Measurements from ENCODE around the gene RLBP1.

RLBP1 gene

GRCh38 chr15:89187301-89187985 lies 33.9 kb downstream of the RLBP1 start:
- H3K27ac ChIP-seq = no peak overlapping the region

DNA sequence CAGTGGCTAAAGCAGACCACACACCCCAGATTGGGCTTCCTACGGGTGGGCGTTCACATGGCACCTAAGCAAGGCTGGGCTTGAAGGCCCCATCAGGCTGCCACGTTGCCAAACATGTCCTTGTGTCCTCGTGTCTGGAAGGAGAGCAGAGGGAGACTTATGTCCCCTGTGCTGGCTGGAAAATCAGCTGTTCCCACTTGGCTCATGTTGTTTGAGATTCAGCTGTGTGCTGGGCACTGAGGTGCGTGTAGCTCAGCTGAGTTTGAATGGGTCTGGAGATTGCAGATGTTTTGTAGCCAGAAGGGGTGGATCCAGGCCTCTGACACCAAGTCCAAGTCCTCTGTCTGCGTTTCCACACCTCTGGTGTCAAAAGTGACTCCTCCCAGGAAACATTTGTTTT lies 34.6 kb downstream of the RLBP1 start:
- TF ChIP-seq, protein P1, sequence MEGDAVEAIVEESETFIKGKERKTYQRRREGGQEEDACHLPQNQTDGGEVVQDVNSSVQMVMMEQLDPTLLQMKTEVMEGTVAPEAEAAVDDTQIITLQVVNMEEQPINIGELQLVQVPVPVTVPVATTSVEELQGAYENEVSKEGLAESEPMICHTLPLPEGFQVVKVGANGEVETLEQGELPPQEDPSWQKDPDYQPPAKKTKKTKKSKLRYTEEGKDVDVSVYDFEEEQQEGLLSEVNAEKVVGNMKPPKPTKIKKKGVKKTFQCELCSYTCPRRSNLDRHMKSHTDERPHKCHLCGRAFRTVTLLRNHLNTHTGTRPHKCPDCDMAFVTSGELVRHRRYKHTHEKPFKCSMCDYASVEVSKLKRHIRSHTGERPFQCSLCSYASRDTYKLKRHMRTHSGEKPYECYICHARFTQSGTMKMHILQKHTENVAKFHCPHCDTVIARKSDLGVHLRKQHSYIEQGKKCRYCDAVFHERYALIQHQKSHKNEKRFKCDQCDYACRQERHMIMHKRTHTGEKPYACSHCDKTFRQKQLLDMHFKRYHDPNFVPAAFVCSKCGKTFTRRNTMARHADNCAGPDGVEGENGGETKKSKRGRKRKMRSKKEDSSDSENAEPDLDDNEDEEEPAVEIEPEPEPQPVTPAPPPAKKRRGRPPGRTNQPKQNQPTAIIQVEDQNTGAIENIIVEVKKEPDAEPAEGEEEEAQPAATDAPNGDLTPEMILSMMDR (conservative IDR thresholded peaks at IDR 0.05) = no peak
- H3K27ac ChIP-seq = no peak overlapping the region

More at GRCh38 chr15:89187301-89187985, 33.9 kb downstream of the RLBP1 start:
- TF ChIP-seq, protein P1 (conservative IDR thresholded peaks at IDR 0.05) = no peak

DNA sequence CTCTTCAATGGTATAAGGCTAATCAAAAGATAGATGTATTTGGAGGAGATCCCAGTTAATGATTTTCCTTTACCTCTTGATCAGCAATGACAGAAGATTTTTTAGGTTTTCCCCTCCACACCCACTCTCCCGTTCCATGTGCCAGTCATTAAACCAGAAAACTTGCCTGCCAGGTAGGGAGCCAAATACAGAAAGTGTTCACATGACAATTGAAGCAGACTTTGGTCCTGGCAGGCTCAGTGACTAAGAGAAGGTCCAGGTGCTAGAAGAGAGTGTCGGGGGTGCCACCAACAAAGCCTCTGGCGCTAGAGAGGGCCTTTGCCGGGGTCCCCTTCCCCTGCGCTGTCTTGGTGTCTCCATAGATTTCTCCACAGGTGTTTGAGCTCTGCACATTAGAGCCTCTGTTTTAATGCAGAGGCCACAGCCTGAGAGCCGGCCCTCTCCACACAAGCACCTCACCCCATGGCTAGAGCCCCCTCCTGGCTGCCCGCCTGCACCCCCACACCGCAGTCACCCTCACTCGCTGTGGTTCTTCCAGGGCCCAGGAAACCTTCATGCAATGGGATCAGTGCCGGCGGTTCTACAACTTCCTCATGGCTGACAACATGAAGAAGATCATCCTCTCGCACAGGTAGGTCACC lies 36.4 kb downstream of the RLBP1 start:
- TF ChIP-seq, protein P1 (conservative IDR thresholded peaks at IDR 0.05) = no peak
- H3K27ac ChIP-seq = no peak overlapping the region

DNA sequence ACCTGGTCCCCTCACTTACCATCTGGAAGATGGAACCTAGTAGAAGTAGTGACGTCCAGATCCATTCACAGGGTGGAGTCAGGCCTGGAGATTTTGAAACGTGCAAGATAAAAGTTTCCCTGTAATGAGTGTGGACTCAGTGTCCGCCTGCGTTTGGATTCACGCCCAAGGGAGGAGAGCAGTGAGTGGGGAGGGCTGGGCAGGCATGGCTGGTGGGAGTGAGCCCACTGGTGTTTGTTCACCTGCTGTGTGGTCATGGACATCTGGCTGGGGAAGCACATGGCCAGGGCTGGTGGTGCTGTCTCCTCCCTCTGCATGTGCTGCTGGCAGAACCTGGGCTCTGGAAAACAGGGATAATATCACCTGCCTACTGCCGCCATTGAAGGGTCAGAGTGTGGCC lies 37.0 kb downstream of the RLBP1 start:
- TF ChIP-seq, protein P1 (conservative IDR thresholded peaks at IDR 0.05) = no peak

DNA sequence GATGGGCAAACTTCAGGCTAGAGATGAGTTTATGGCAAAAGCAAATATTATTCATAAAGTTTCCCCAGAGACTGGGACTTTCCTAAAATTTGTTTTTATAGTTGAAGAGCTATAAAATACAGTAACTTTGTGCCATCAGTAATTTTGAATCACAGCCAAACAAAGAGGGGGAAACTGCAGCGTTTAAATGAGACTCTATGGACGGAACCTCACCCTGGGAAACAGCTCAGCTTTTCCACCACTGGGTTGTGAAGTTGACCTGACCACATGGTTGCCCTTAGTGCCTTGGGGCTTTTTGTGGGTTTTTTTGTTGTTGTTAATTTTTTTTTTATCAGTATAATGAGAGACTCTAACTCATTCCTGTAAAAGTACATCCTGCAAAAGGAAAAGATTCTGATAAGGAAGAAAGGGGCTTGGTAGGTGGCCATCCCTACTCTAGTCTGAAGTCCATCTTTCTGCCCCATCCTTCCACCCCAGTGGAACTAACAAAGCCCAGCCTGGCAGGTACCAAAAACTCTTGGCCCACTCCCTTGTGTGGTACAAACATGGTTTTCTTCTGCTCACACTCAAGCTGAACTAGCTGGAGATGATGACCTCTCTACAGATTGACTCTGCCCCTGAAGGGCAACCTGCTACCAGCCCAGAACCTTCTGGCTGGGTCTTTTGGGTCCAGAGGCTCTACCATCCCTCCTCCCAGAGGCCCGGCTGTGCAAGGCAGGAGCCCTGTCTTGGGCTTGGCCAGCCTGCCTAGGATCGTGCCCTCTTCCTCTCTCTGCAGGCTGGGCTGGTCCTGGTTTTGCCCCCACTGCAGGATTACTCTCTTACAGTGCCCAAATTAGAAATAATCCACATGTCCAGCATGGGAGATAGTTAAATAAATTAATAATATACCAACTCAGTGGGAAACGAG lies 41.2 kb downstream of the RLBP1 start:
- TF ChIP-seq, protein P1 (conservative IDR thresholded peaks at IDR 0.05) = no peak

More for the DNA sequence above, 37.0 kb downstream of the RLBP1 start:
- no peak overlapping the region for H3K27ac ChIP-seq

GRCh38 chr15:89178307-89178977 lies 42.9 kb downstream of the RLBP1 start:
- H3K27ac ChIP-seq = no peak overlapping the region; the same call in 1 of the 2 replicates
- TF ChIP-seq, protein P1 (conservative IDR thresholded peaks at IDR 0.05) = no peak

More for the DNA sequence above, 41.2 kb downstream of the RLBP1 start:
- no peak overlapping the region for H3K27ac ChIP-seq
